DMS153 treated with DMSO at 0.1 percent for 48 hours (cell line): ENCODE results near the gene DNAJB14.

Experiments used
- DNase-seq: peaks from one replicate; lab custom pipeline; 2025; ENCODE audit not compliant: unreplicated experiment; lab: John Stamatoyannopoulos, UW

Gene DNAJB14

GRCh38 chr4:99872570-99872969, 73.8 kb downstream of the DNAJB14 start:
- no peak for DNase-seq

- DNase-seq, result no peak
Measured at GRCh38 chr4:99868126-99868596, 78.3 kb downstream of the DNAJB14 start.

- DNase-seq, result no peak
Measured at GRCh38 chr4:99863804-99864203, 82.6 kb downstream of the DNAJB14 start.

GRCh38 chr4:99861120-99861905, 85.1 kb downstream of the DNAJB14 start:
- no peak for DNase-seq

GRCh38 chr4:99860521-99860920, 85.9 kb downstream of the DNAJB14 start:
- no peak for DNase-seq

GRCh38 chr4:99859618-99860017, 86.8 kb downstream of the DNAJB14 start:
- no peak for DNase-seq

- DNase-seq, result no peak
Measured at GRCh38 chr4:99857307-99857706, 89.1 kb downstream of the DNAJB14 start.

- DNase-seq, result no peak
Measured at GRCh38 chr4:99856166-99856565, 90.3 kb downstream of the DNAJB14 start.

- no peak for DNase-seq
Measured at GRCh38 chr4:99855678-99856077, 90.7 kb downstream of the DNAJB14 start.

GRCh38 chr4:99853999-99854398, 92.4 kb downstream of the DNAJB14 start:
- no peak for DNase-seq

GRCh38 chr4:99853190-99853589, 93.2 kb downstream of the DNAJB14 start:
- no peak for DNase-seq

- DNase-seq, result no peak
Measured at GRCh38 chr4:99852199-99852749, 94.1 kb downstream of the DNAJB14 start.

GRCh38 chr4:99848591-99849001, 97.8 kb downstream of the DNAJB14 start:
- no peak for DNase-seq

- DNase-seq, result no peak
Measured at GRCh38 chr4:99847362-99847976, 98.9 kb downstream of the DNAJB14 start.

GRCh38 chr4:99846891-99847290, 99.5 kb downstream of the DNAJB14 start:
- DNase-seq, result no peak
